Measurements from ENCODE around the gene TEC.

Gene TEC

GRCh38 chr4:48127682-48128404 lies 141.8 kb downstream of the TEC start:
- Histone ChIP-seq H3K4me3 (ENCODE audit: low read length) (peak overlapping the region; percentile 61), H3K9ac (ENCODE audit: low read depth, low read length) (peak overlapping the region; percentile 62; the same call in 1 of the 2 replicates)

GRCh38 chr4:48127231-48127630 lies 142.4 kb downstream of the TEC start:
- H3K4me3 ChIP-seq (ENCODE audit: low read length), result peak overlapping the region; percentile 61

More at GRCh38 chr4:48127682-48128404, 141.8 kb downstream of the TEC start:
- Histone ChIP-seq H3K27ac (ENCODE audit: low read length) (peak overlapping the region; percentile 53), H3K27me3 (ENCODE audit: insufficient read depth, low read length) (no peaks in the 10 kb centered on the region), H3K4me1 (ENCODE audit: insufficient read depth, low read length) (peaks cover 15% of the 10 kb centered on the region; the same call in 1 of the 2 replicates), H3K9me3 (ENCODE audit: insufficient read depth, low read depth, low read length) (no peaks in the 10 kb centered on the region), H3K36me3 (ENCODE audit: insufficient read depth, low read depth, low read length) (no peaks in the 10 kb centered on the region)

GRCh38 chr4:48126621-48127020 lies 143.0 kb downstream of the TEC start:
- no peaks in the 10 kb centered on the region for H3K9me3 ChIP-seq (ENCODE audit: insufficient read depth, low read depth, low read length)
- H3K27ac ChIP-seq (ENCODE audit: low read length), result peak overlapping the region; percentile 10
- H3K36me3 ChIP-seq (ENCODE audit: insufficient read depth, low read depth, low read length), result no peaks in the 10 kb centered on the region
- peak overlapping the region; percentile 62; the same call in 1 of the 2 replicates for H3K9ac ChIP-seq (ENCODE audit: low read depth, low read length)
- H3K4me1 ChIP-seq (ENCODE audit: insufficient read depth, low read length), result peaks cover 18% of the 10 kb centered on the region; the same call in 1 of the 2 replicates
- no peaks in the 10 kb centered on the region for H3K27me3 ChIP-seq (ENCODE audit: insufficient read depth, low read length)
- peak overlapping the region; percentile 61; the same call in 1 of the 2 replicates for H3K4me3 ChIP-seq (ENCODE audit: low read length)

More at GRCh38 chr4:48127231-48127630, 142.4 kb downstream of the TEC start:
- peaks cover 15% of the 10 kb centered on the region; the same call in 1 of the 2 replicates for H3K4me1 ChIP-seq (ENCODE audit: insufficient read depth, low read length)
- H3K36me3 ChIP-seq (ENCODE audit: insufficient read depth, low read depth, low read length), result no peaks in the 10 kb centered on the region
- H3K27me3 ChIP-seq (ENCODE audit: insufficient read depth, low read length), result no peaks in the 10 kb centered on the region
- peak overlapping the region; percentile 62; the same call in 1 of the 2 replicates for H3K9ac ChIP-seq (ENCODE audit: low read depth, low read length)
- peak overlapping the region; percentile 53 for H3K27ac ChIP-seq (ENCODE audit: low read length)
- H3K9me3 ChIP-seq (ENCODE audit: insufficient read depth, low read depth, low read length), result no peaks in the 10 kb centered on the region

- Histone ChIP-seq H3K4me1 (ENCODE audit: insufficient read depth, low read length) (peaks cover 18% of the 10 kb centered on the region; the same call in 1 of the 2 replicates), H3K27me3 (ENCODE audit: insufficient read depth, low read length) (no peaks in the 10 kb centered on the region), H3K36me3 (ENCODE audit: insufficient read depth, low read depth, low read length) (no peaks in the 10 kb centered on the region), H3K4me3 (ENCODE audit: low read length) (no peak overlapping the region), H3K27ac (ENCODE audit: low read length) (no peak overlapping the region), H3K9me3 (ENCODE audit: insufficient read depth, low read depth, low read length) (no peaks in the 10 kb centered on the region), H3K9ac (ENCODE audit: low read depth, low read length) (no peak overlapping the region)
Measured at GRCh38 chr4:48124870-48125269, 144.8 kb downstream of the TEC start.

- Histone ChIP-seq H3K27ac (ENCODE audit: low read length) (no peak overlapping the region), H3K4me3 (ENCODE audit: low read length) (no peak overlapping the region), H3K9me3 (ENCODE audit: insufficient read depth, low read depth, low read length) (no peaks in the 10 kb centered on the region), H3K4me1 (ENCODE audit: insufficient read depth, low read length) (peaks cover 18% of the 10 kb centered on the region; the same call in 1 of the 2 replicates), H3K9ac (ENCODE audit: low read depth, low read length) (no peak overlapping the region), H3K36me3 (ENCODE audit: insufficient read depth, low read depth, low read length) (no peaks in the 10 kb centered on the region), H3K27me3 (ENCODE audit: insufficient read depth, low read length) (no peaks in the 10 kb centered on the region)
Measured at GRCh38 chr4:48122756-48123155, 146.9 kb downstream of the TEC start.

- H3K27ac ChIP-seq (ENCODE audit: low read length), result no peak overlapping the region
- H3K9me3 ChIP-seq (ENCODE audit: insufficient read depth, low read depth, low read length), result no peaks in the 10 kb centered on the region
- H3K4me3 ChIP-seq (ENCODE audit: low read length), result no peak overlapping the region
- H3K4me1 ChIP-seq (ENCODE audit: insufficient read depth, low read length), result peaks cover 6% of the 10 kb centered on the region; the same call in 1 of the 2 replicates
- no peaks in the 10 kb centered on the region for H3K27me3 ChIP-seq (ENCODE audit: insufficient read depth, low read length)
- no peaks in the 10 kb centered on the region for H3K36me3 ChIP-seq (ENCODE audit: insufficient read depth, low read depth, low read length)
- no peak overlapping the region for H3K9ac ChIP-seq (ENCODE audit: low read depth, low read length)
Measured at GRCh38 chr4:48121180-48121579, 148.5 kb downstream of the TEC start.

- Histone ChIP-seq H3K27me3 (ENCODE audit: insufficient read depth, low read length) (no peaks in the 10 kb centered on the region), H3K9ac (ENCODE audit: low read depth, low read length) (no peak overlapping the region), H3K4me3 (ENCODE audit: low read length) (no peak overlapping the region), H3K9me3 (ENCODE audit: insufficient read depth, low read depth, low read length) (no peaks in the 10 kb centered on the region), H3K4me1 (ENCODE audit: insufficient read depth, low read length) (peaks cover 6% of the 10 kb centered on the region; the same call in 1 of the 2 replicates), H3K36me3 (ENCODE audit: insufficient read depth, low read depth, low read length) (no peaks in the 10 kb centered on the region), H3K27ac (ENCODE audit: low read length) (no peak overlapping the region)
Measured at GRCh38 chr4:48120132-48120531, 149.5 kb downstream of the TEC start.

GRCh38 chr4:48119646-48120045 lies 150.0 kb downstream of the TEC start:
- Histone ChIP-seq H3K27me3 (ENCODE audit: insufficient read depth, low read length) (no peaks in the 10 kb centered on the region), H3K9me3 (ENCODE audit: insufficient read depth, low read depth, low read length) (no peaks in the 10 kb centered on the region), H3K36me3 (ENCODE audit: insufficient read depth, low read depth, low read length) (no peaks in the 10 kb centered on the region), H3K27ac (ENCODE audit: low read length) (no peak overlapping the region), H3K4me1 (ENCODE audit: insufficient read depth, low read length) (peaks cover 2% of the 10 kb centered on the region; the same call in 1 of the 2 replicates), H3K9ac (ENCODE audit: low read depth, low read length) (no peak overlapping the region), H3K4me3 (ENCODE audit: low read length) (no peak overlapping the region)

GRCh38 chr4:48118081-48118480 lies 151.6 kb downstream of the TEC start:
- Histone ChIP-seq H3K9ac (ENCODE audit: low read depth, low read length) (no peak overlapping the region), H3K27me3 (ENCODE audit: insufficient read depth, low read length) (no peaks in the 10 kb centered on the region), H3K4me1 (ENCODE audit: insufficient read depth, low read length) (0 out of 2 replicates have a peak, but pooled peaks cover 5% of the 10 kb centered on the region), H3K27ac (ENCODE audit: low read length) (no peak overlapping the region), H3K36me3 (ENCODE audit: insufficient read depth, low read depth, low read length) (no peaks in the 10 kb centered on the region), H3K4me3 (ENCODE audit: low read length) (no peak overlapping the region), H3K9me3 (ENCODE audit: insufficient read depth, low read depth, low read length) (no peaks in the 10 kb centered on the region)

GRCh38 chr4:48116582-48116981 lies 153.1 kb downstream of the TEC start:
- Histone ChIP-seq H3K9me3 (ENCODE audit: insufficient read depth, low read depth, low read length) (no peaks in the 10 kb centered on the region), H3K9ac (ENCODE audit: low read depth, low read length) (no peak overlapping the region), H3K36me3 (ENCODE audit: insufficient read depth, low read depth, low read length) (no peaks in the 10 kb centered on the region), H3K4me3 (ENCODE audit: low read length) (no peak overlapping the region), H3K27ac (ENCODE audit: low read length) (no peak overlapping the region), H3K27me3 (ENCODE audit: insufficient read depth, low read length) (no peaks in the 10 kb centered on the region), H3K4me1 (ENCODE audit: insufficient read depth, low read length) (peaks cover 6% of the 10 kb centered on the region; the same call in 1 of the 2 replicates)

GRCh38 chr4:48114412-48114811 lies 155.2 kb downstream of the TEC start:
- H3K27me3 ChIP-seq (ENCODE audit: insufficient read depth, low read length), result no peaks in the 10 kb centered on the region
- H3K9ac ChIP-seq (ENCODE audit: low read depth, low read length), result no peak overlapping the region
- no peak overlapping the region for H3K27ac ChIP-seq (ENCODE audit: low read length)
- H3K9me3 ChIP-seq (ENCODE audit: insufficient read depth, low read depth, low read length), result no peaks in the 10 kb centered on the region
- H3K4me3 ChIP-seq (ENCODE audit: low read length), result no peak overlapping the region
- peaks cover 10% of the 10 kb centered on the region for H3K4me1 ChIP-seq (ENCODE audit: insufficient read depth, low read length)
- H3K36me3 ChIP-seq (ENCODE audit: insufficient read depth, low read depth, low read length), result no peaks in the 10 kb centered on the region
